ENCODE results near the gene TRIM67. TPM values are rescaled to one million over a fixed set of nuclear protein-coding genes. Genes with fewer than 3 reads are reported as not detected.

Gene TRIM67
- total RNA-seq, 1 donor from 2014 or later, result not detected

GRCh38 chr1:231138236-231138635 is 23.6 kb upstream of the TRIM67 start:
- no peak for ATAC-seq
- intact Hi-C loops (cut with DNase I), result no loop called here

GRCh38 chr1:231139125-231139649 is 22.7 kb upstream of the TRIM67 start:
- no peaks in the 10 kb centered on the region for H3K9me3 ChIP-seq
- DNase-seq (no peak), ATAC-seq (no peak)
- no peak for TF ChIP-seq CTCF (IDR thresholded peaks at IDR 0.05)
- peaks cover 14% of the 10 kb centered on the region for H3K4me1 ChIP-seq
- H3K4me3 ChIP-seq, result no peak overlapping the region
- H3K27ac ChIP-seq, result no peak overlapping the region
- no peaks in the 10 kb centered on the region for H3K36me3 ChIP-seq
- intact Hi-C loops (cut with DNase I), result no loop called here
- no peaks in the 10 kb centered on the region for H3K27me3 ChIP-seq (ENCODE audit: low read depth)

More at GRCh38 chr1:231138236-231138635, 23.6 kb upstream of the TRIM67 start:
- no peak overlapping the region for H3K27ac ChIP-seq
- H3K4me3 ChIP-seq, result no peak overlapping the region
- H3K36me3 ChIP-seq, result no peaks in the 10 kb centered on the region
- no peaks in the 10 kb centered on the region for H3K27me3 ChIP-seq (ENCODE audit: low read depth)
- no peak for TF ChIP-seq CTCF (IDR thresholded peaks at IDR 0.05)
- no peak for DNase-seq
- peaks cover 14% of the 10 kb centered on the region for H3K4me1 ChIP-seq
- H3K9me3 ChIP-seq, result no peaks in the 10 kb centered on the region

- Histone ChIP-seq H3K9me3 (no peaks in the 10 kb centered on the region), H3K27me3 (ENCODE audit: low read depth) (no peaks in the 10 kb centered on the region), H3K4me3 (no peak overlapping the region), H3K4me1 (peaks cover 14% of the 10 kb centered on the region), H3K27ac (no peak overlapping the region), H3K36me3 (no peaks in the 10 kb centered on the region)
- intact Hi-C loops (cut with DNase I), result no loop called here
- ATAC-seq (peak; percentile 78 to 83), DNase-seq (no peak)
- TF ChIP-seq CTCF (IDR thresholded peaks at IDR 0.05), result no peak
Observed at GRCh38 chr1:231139659-231140654, 21.9 kb upstream of the TRIM67 start.

- H3K4me1 ChIP-seq, result peaks cover 5% of the 10 kb centered on the region
- H3K27ac ChIP-seq, result no peak overlapping the region
- no peak overlapping the region for H3K4me3 ChIP-seq
- no peaks in the 10 kb centered on the region for H3K27me3 ChIP-seq (ENCODE audit: low read depth)
- DNase-seq, result no peak
- H3K36me3 ChIP-seq, result no peaks in the 10 kb centered on the region
- no peak for TF ChIP-seq CTCF (IDR thresholded peaks at IDR 0.05)
- no peaks in the 10 kb centered on the region for H3K9me3 ChIP-seq
- intact Hi-C loops (cut with DNase I), result no loop called here
- no peak for ATAC-seq
Observed at GRCh38 chr1:231144416-231145193, 17.3 kb upstream of the TRIM67 start.

GRCh38 chr1:231147896-231148295 is 14.0 kb upstream of the TRIM67 start:
- intact Hi-C loops (cut with DNase I), result no loop called here
- no peak for ATAC-seq
- Histone ChIP-seq H3K36me3 (no peaks in the 10 kb centered on the region), H3K27me3 (ENCODE audit: low read depth) (no peaks in the 10 kb centered on the region), H3K4me1 (no peaks in the 10 kb centered on the region), H3K9me3 (peaks cover 10% of the 10 kb centered on the region), H3K4me3 (no peak overlapping the region), H3K27ac (no peak overlapping the region)
- TF ChIP-seq CTCF (IDR thresholded peaks at IDR 0.05), result no peak
- DNase-seq, result no peak

Measured in lower lobe of right lung (tissue), 2 donors.